Gastrocnemius medialis (tissue), 4 donors: ENCODE results near the gene OR6S1. TPM values are rescaled to one million over a fixed set of nuclear protein-coding genes. Genes with fewer than 3 reads are reported as not detected.

Source experiments
- ATAC-seq, 2 donors: fragments of 150-250 bp; one replicate each; pipeline ENCODE4 v1.9.1; 2016
- DNase-seq, 2 donors: peaks; one replicate each; pipeline ENCODE4 v3.0.0-alpha.2; 2019
- H3K27ac ChIP-seq, 4 donors: fragments of 200-600 bp; sonication (generic); 1 replicate in 1 of 4; 2 replicates in 3 of 4; pipeline ENCODE4 v1.5.1; 2016 to 2018; ENCODE audit warnings: mild to moderate bottlenecking in 2 of 4, moderate library complexity in 1 of 4
- H3K27me3 ChIP-seq, 3 donors: fragments of 200-600 bp; sonication (generic) in 2 of 3; 1 replicate in 1 of 3; 2 replicates in 2 of 3; pipeline versions ENCODE4 v1.5.1 to v1.6.0; 2016 to 2019; ENCODE audit warnings: mild to moderate bottlenecking in 1 of 3, moderate library complexity in 1 of 3
- H3K36me3 ChIP-seq, 2 donors: fragments of 200-600 bp; sonication (generic) in 1 of 2; one replicate each; pipeline ENCODE4 v1.5.1; 2017 to 2018
- H3K4me1 ChIP-seq, 2 donors: fragments of 200-600 bp; sonication (generic) in 1 of 2; one replicate each; pipeline ENCODE4 v1.5.1; 2016 to 2017; ENCODE audit warnings: mild to moderate bottlenecking in 2 of 2
- H3K4me3 ChIP-seq, 4 donors: fragments of 200-600 bp; sonication (generic) in 3 of 4; 1 replicate in 1 of 4; 2 replicates in 3 of 4; pipeline ENCODE4 v1.5.1; 2016 to 2019; ENCODE audit warnings: mild to moderate bottlenecking in 2 of 4
- H3K9me3 ChIP-seq, 3 donors: fragments of 200-600 bp; sonication (generic) in 2 of 3; 1 replicate in 1 of 3; 2 replicates in 2 of 3; pipeline ENCODE4 v1.5.1; 2016 to 2019
- CTCF ChIP-seq, 5 experiments: fragments of 450-650 bp in 3 of 5; fragments of 200-600 bp in 2 of 5; sonication (generic) in 2 of 5; IDR thresholded peaks in 4 of 5; conservative IDR thresholded peaks in 1 of 5; 1 replicate in 4 of 5; 2 replicates in 1 of 5; pipeline ENCODE4 v1.5.1; 2016 to 2019; ENCODE audit warnings: antibody characterized with exemption in 5 of 5, mild to moderate bottlenecking in 3 of 5, moderate library complexity in 3 of 5
- POLR2A ChIP-seq, 2 donors: fragments of 450-650 bp; IDR thresholded peaks; one replicate each; pipeline ENCODE4 v1.6.1; 2017; ENCODE audit warnings: antibody characterized with exemption in 2 of 2, mild to moderate bottlenecking in 2 of 2, moderate library complexity in 2 of 2
- in situ Hi-C, 4 donors: fragments of 200-750 bp; cut with MboI; loops; one replicate each; pipeline versions ENCODE4 v1.15.0 to v1.8.0; 2017; ENCODE audit warnings: low sequenced_read_pairs in 4 of 4
- intact Hi-C: fragments of 100-400 bp; cut with DNase I; formaldehyde crosslinking; loops from one replicate; pipeline ENCODE4 v1.15.1; 2023; ENCODE audit warnings: low total_unique reads
- total RNA-seq, 4 donors: library from RNA; depleted of rRNA; stranded (reverse); fragments of >200 nt; gene quantifications; one replicate each; pipeline versions ENCODE4 v1.1.0 to v1.2.3, GENCODE V29; 2016

OR6S1 gene
- total RNA-seq, 4 donors from 2014 or later = not detected

GRCh38 chr14:20676072-20676471 lies 34.6 kb upstream of the OR6S1 start:
- no peak for TF ChIP-seq POLR2A (IDR thresholded peaks at IDR 0.05)
- no peak for TF ChIP-seq CTCF (IDR thresholded peaks at IDR 0.05 in 4 of 5, conservative IDR thresholded peaks at IDR 0.05 in 1 of 5)
- Histone ChIP-seq H3K4me3 (no peak overlapping the region), H3K4me1 (peaks cover 8 to 16% of the 10 kb centered on the region in 2 donors), H3K27me3 (peaks cover 0 to 9% (median 3%) of the 10 kb centered on the region in 3 donors), H3K27ac (no peak overlapping the region), H3K36me3 (no peaks in the 10 kb centered on the region), H3K9me3 (no peaks in the 10 kb centered on the region)
- no peak for ATAC-seq
- in situ Hi-C loops = loop anchor here (25.0 kb wide), 3 partner anchors 339 to 436 kb away; partner anchors contain the start of genes TMEM253 (in 2 of the 4), ARHGEF40 (in 1 of the 4), CCNB1IP1 (in 1 of the 4) and PARP2 (in 1 of the 4)
- intact Hi-C loops = no loop called here
- no peak for DNase-seq

GRCh38 chr14:20675669-20676068 lies 34.2 kb upstream of the OR6S1 start:
- Histone ChIP-seq H3K36me3 (no peaks in the 10 kb centered on the region), H3K9me3 (no peaks in the 10 kb centered on the region), H3K27me3 (peaks cover 0 to 9% (median 3%) of the 10 kb centered on the region in 3 donors), H3K27ac (no peak overlapping the region), H3K4me3 (no peak overlapping the region), H3K4me1 (peaks cover 4 to 12% of the 10 kb centered on the region in 2 donors)
- no peak for DNase-seq
- intact Hi-C loops = no loop called here
- in situ Hi-C loops = loop anchor here (25.0 kb wide), 3 partner anchors 338 to 437 kb away; partner anchors contain the start of genes TMEM253 (in 2 of the 4), ARHGEF40 (in 1 of the 4), CCNB1IP1 (in 1 of the 4) and PARP2 (in 1 of the 4)
- no peak for ATAC-seq
- TF ChIP-seq CTCF (IDR thresholded peaks at IDR 0.05 in 4 of 5, conservative IDR thresholded peaks at IDR 0.05 in 1 of 5) (no peak), POLR2A (IDR thresholded peaks at IDR 0.05) (no peak)

- Histone ChIP-seq H3K4me3 (no peak overlapping the region), H3K27ac (no peak overlapping the region), H3K9me3 (no peaks in the 10 kb centered on the region), H3K36me3 (no peaks in the 10 kb centered on the region), H3K27me3 (peaks cover 0 to 9% (median 8%) of the 10 kb centered on the region in 3 donors), H3K4me1 (no peaks in the 10 kb centered on the region)
- in situ Hi-C loops (no loop called here), intact Hi-C loops (no loop called here)
- ATAC-seq (no peak), DNase-seq (no peak)
- no peak for TF ChIP-seq POLR2A (IDR thresholded peaks at IDR 0.05)
- TF ChIP-seq CTCF (IDR thresholded peaks at IDR 0.05 in 4 of 5, conservative IDR thresholded peaks at IDR 0.05 in 1 of 5) = no peak
These were observed 30.2 kb upstream of the OR6S1 start for GRCh38 chr14:20671597-20672283.

- Histone ChIP-seq H3K27me3 (peaks cover 13 to 26% (median 24%) of the 10 kb centered on the region in 3 donors), H3K27ac (no peak overlapping the region), H3K36me3 (no peaks in the 10 kb centered on the region), H3K4me1 (no peaks in the 10 kb centered on the region), H3K4me3 (no peak overlapping the region), H3K9me3 (no peaks in the 10 kb centered on the region)
- TF ChIP-seq POLR2A (IDR thresholded peaks at IDR 0.05) (no peak), CTCF (IDR thresholded peaks at IDR 0.05 in 4 of 5, conservative IDR thresholded peaks at IDR 0.05 in 1 of 5) (no peak)
- intact Hi-C loops (no loop called here), in situ Hi-C loops (no loop called here)
- no peak for ATAC-seq
- no peak for DNase-seq
These were observed 27.5 kb upstream of the OR6S1 start for GRCh38 chr14:20668969-20669368.
